Effector memory CD4-positive, alpha-beta T cell (primary cell): ENCODE results near the gene FBXO2.
A peak's percentile ranks its signal among the peaks of the same experiment; 100 is the strongest.

Source experiments
- DNase-seq, 3 donors: peaks; one replicate each; pipeline ENCODE4 v3.0.0-alpha.2; 2020
- H3K27ac ChIP-seq: 2 replicates; pipeline ENCODE4 v1.7.0; 2013; ENCODE audit warnings: mild to moderate bottlenecking, low read length, moderate library complexity; ENCODE audit not compliant: insufficient read depth, poor library complexity, severe bottlenecking
- H3K27me3 ChIP-seq: replicated peaks from 2 replicates; pipeline ENCODE4 v1.7.0; 2013; ENCODE audit warnings: mild to moderate bottlenecking, low read length; ENCODE audit not compliant: insufficient read depth, control insufficient read depth, poor library complexity, severe bottlenecking
- H3K36me3 ChIP-seq: 2 replicates; pipeline ENCODE4 v1.7.0; 2013; ENCODE audit warnings: mild to moderate bottlenecking, low read length, moderate library complexity; ENCODE audit not compliant: control insufficient read depth, insufficient read depth
- H3K4me1 ChIP-seq: 2 replicates; pipeline ENCODE4 v1.7.0; 2013; ENCODE audit warnings: low read length, mild to moderate bottlenecking; ENCODE audit not compliant: control insufficient read depth, insufficient read depth, poor library complexity, severe bottlenecking
- H3K4me3 ChIP-seq: 2 replicates; pipeline ENCODE4 v1.7.0; 2013; ENCODE audit warnings: low read length, low read depth, mild to moderate bottlenecking; ENCODE audit not compliant: insufficient read depth, poor library complexity, severe bottlenecking
- H3K9me3 ChIP-seq: 2 replicates; pipeline ENCODE4 v1.7.0; 2013; ENCODE audit warnings: mild to moderate bottlenecking, low read length, moderate library complexity; ENCODE audit not compliant: control insufficient read depth

The FBXO2 gene

GRCh38 chr1:11693917-11694316 lies 39.7 kb upstream of the FBXO2 start:
- Histone ChIP-seq H3K36me3 (no peaks in the 10 kb centered on the region), H3K9me3 (no peaks in the 10 kb centered on the region), H3K4me1 (peaks cover 27% of the 10 kb centered on the region), H3K27ac (no peak overlapping the region), H3K27me3 (peaks cover 30% of the 10 kb centered on the region), H3K4me3 (no peak overlapping the region)
- DNase-seq = no peak

- Histone ChIP-seq H3K36me3 (no peaks in the 10 kb centered on the region), H3K9me3 (no peaks in the 10 kb centered on the region), H3K4me3 (no peak overlapping the region), H3K27me3 (peaks cover 30% of the 10 kb centered on the region), H3K27ac (no peak overlapping the region), H3K4me1 (peaks cover 27% of the 10 kb centered on the region)
- peak in 2 of 3 donors; percentile 20 to 33 for DNase-seq
Measured at GRCh38 chr1:11693024-11693590, 38.9 kb upstream of the FBXO2 start.

GRCh38 chr1:11691928-11692711 lies 37.9 kb upstream of the FBXO2 start:
- H3K4me3 ChIP-seq = peak overlapping the region; percentile 25
- DNase-seq = no peak
- H3K36me3 ChIP-seq = no peaks in the 10 kb centered on the region
- H3K9me3 ChIP-seq = no peaks in the 10 kb centered on the region
- H3K4me1 ChIP-seq = peaks cover 27% of the 10 kb centered on the region
- no peak overlapping the region for H3K27ac ChIP-seq
- peaks cover 30% of the 10 kb centered on the region for H3K27me3 ChIP-seq

GRCh38 chr1:11691302-11691914 lies 37.2 kb upstream of the FBXO2 start, which contains the start of gene DRAXIN:
TSS of gene DRAXIN (plus strand) at chr1:11691710. CDS start at chr1:11706259, 14,549 bp downstream.
- no peak for DNase-seq
- peak within 1 kb of the TSS; percentile 25 for H3K4me3 ChIP-seq

GRCh38 chr1:11690397-11691301 lies 36.4 kb upstream of the FBXO2 start:
- Histone ChIP-seq H3K36me3 (no peaks in the 10 kb centered on the region), H3K27ac (no peak overlapping the region), H3K4me1 (peaks cover 27% of the 10 kb centered on the region), H3K4me3 (peak overlapping the region; percentile 17), H3K9me3 (no peaks in the 10 kb centered on the region), H3K27me3 (peaks cover 30% of the 10 kb centered on the region)
- DNase-seq = no peak

More at GRCh38 chr1:11691302-11691914, 37.2 kb upstream of the FBXO2 start, which contains the start of gene DRAXIN:
- H3K9me3 ChIP-seq = no peaks in the 10 kb centered on the region
- peaks cover 27% of the 10 kb centered on the region for H3K4me1 ChIP-seq
- peaks cover 30% of the 10 kb centered on the region for H3K27me3 ChIP-seq
- no peak within 1 kb of the TSS for H3K27ac ChIP-seq
- H3K36me3 ChIP-seq = no peaks in the 10 kb centered on the region

- Histone ChIP-seq H3K27me3 (peaks cover 30% of the 10 kb centered on the region), H3K4me1 (peaks cover 27% of the 10 kb centered on the region), H3K9me3 (no peaks in the 10 kb centered on the region), H3K27ac (no peak overlapping the region), H3K36me3 (no peaks in the 10 kb centered on the region), H3K4me3 (no peak overlapping the region)
- no peak for DNase-seq
Measured at GRCh38 chr1:11688506-11688905, 34.3 kb upstream of the FBXO2 start.

GRCh38 chr1:11685210-11685752 lies 31.1 kb upstream of the FBXO2 start:
- H3K4me1 ChIP-seq = peaks cover 8% of the 10 kb centered on the region
- DNase-seq = no peak

GRCh38 chr1:11684070-11684469 lies 29.8 kb upstream of the FBXO2 start:
- Histone ChIP-seq H3K9me3 (no peaks in the 10 kb centered on the region), H3K27me3 (no peaks in the 10 kb centered on the region), H3K4me1 (peaks cover 9% of the 10 kb centered on the region), H3K36me3 (no peaks in the 10 kb centered on the region), H3K4me3 (no peak overlapping the region), H3K27ac (no peak overlapping the region)
- no peak for DNase-seq

More at GRCh38 chr1:11685210-11685752, 31.1 kb upstream of the FBXO2 start:
- Histone ChIP-seq H3K4me3 (no peak overlapping the region), H3K27ac (no peak overlapping the region), H3K36me3 (no peaks in the 10 kb centered on the region), H3K27me3 (peaks cover 8% of the 10 kb centered on the region), H3K9me3 (no peaks in the 10 kb centered on the region)

- H3K9me3 ChIP-seq = no peaks in the 10 kb centered on the region
- no peak overlapping the region for H3K27ac ChIP-seq
- peaks cover 9% of the 10 kb centered on the region for H3K4me1 ChIP-seq
- H3K27me3 ChIP-seq = no peaks in the 10 kb centered on the region
- no peaks in the 10 kb centered on the region for H3K36me3 ChIP-seq
- H3K4me3 ChIP-seq = no peak overlapping the region
- no peak for DNase-seq
Measured at GRCh38 chr1:11682799-11683198, 28.6 kb upstream of the FBXO2 start.
